HG03439 (cell line): ENCODE measurements around the gene ROR1.
"Not testable (repeated sequence)": the region's sequence is repeated elsewhere in the genome, so short reads cannot be mapped to it uniquely, and the experiment has no call there.

Experiments used
- ATAC-seq: cut with Tn5 transposase; IDR thresholded peaks from one replicate; pipeline ENCODE4 v1.9.1; 2021; ENCODE audit warnings: mild to moderate bottlenecking, moderate library complexity; ENCODE audit not compliant: unreplicated experiment

ROR1 gene

DNA sequence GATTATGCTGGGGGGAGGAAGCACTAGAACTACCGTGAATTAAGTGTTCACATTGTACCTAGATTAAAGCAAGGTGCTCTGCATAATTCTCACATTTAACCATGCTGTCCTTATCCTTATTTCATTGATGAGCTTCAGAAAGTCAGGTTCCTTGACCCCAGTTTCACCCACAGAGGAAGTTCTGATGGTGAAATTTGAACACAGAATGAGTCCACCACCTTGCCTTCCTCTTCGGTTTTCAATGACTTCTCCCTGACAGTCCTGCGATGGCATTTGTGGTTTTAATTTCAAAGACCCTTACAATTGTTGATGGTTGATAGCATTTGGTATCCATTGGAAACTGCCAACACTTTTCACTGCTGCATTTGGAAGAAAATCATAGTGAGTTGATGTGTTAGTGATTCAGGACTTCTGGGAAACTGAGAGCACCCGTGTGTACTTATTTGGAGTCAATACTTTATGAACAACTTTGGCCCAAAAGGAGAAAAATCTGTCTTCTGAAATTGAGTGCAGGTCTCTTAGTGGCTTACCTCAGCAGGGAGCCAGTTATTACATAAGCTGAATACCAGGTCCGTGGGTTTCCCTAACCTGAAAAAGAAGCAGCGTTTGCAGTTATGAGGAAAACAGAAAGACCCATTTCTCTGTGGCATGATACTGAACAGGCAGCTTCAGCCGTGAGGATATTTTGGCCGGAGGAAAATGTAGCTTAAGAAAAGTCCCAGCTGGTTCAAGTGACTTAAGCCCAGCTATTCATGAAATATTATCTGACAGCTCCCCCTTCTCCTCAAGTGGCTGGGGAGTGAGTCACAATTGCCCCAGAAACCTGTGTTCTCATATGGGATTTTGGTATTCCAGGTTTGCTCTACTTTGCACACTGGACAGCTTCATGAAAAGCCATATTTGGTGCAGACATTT, 47.5 kb downstream of the ROR1 start:
- no peak for ATAC-seq

DNA sequence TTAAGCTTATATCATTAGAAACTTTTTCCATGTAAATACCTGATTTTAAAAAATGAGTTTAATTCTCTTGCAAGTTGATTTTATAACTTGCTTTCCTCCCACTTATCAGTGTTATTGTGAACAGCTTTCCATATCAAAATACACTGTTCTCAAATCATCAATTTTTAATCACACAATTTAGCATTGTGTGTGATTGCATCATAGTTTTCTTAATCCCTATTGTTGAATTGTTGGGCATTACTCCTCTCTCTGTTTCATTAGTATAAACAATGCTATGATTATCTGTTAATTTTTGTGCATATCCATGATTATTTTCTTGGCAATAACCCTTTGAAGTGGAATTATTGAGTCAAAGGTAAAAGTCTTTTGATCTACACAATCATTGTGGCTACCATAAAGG, 48.7 kb downstream of the ROR1 start:
- ATAC-seq: no peak

DNA sequence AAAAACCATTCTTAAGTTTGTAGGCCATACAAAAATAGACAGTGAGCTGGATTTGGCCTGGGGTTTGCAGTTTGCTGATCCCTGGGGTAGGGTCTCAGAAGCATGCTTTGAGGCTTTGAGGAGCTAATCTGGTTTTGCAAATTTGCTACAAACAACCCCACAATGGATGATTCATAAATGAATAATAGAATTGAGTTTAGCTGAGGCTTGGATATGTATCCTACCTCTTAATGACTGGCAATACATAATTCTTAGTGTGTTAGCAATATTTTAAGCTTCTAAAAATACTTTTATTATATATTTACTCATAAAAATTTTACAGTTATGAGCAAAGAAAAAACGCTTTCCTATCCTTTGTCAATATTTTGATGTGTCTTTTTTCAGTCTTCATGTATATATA, 50.6 kb downstream of the ROR1 start:
- ATAC-seq: no peak

DNA sequence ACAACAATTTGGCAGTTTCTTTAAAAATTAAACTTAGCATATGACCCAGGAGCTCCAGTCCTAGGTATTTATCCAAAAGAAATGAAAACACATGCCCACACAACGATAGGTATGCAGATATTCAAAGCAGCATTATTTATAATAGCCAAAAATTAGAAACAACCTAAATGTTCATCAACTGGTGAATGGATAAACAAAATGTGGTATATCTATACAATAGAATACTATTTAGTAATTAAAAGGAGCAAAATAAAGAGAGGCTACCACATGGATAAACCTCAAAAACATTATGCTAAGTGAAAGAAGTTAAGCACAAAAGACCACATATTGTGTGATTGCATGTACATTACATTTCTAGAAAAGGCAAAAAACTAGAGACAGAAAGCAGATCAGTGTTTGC, 51.3 kb downstream of the ROR1 start:
- ATAC-seq: no peak

DNA sequence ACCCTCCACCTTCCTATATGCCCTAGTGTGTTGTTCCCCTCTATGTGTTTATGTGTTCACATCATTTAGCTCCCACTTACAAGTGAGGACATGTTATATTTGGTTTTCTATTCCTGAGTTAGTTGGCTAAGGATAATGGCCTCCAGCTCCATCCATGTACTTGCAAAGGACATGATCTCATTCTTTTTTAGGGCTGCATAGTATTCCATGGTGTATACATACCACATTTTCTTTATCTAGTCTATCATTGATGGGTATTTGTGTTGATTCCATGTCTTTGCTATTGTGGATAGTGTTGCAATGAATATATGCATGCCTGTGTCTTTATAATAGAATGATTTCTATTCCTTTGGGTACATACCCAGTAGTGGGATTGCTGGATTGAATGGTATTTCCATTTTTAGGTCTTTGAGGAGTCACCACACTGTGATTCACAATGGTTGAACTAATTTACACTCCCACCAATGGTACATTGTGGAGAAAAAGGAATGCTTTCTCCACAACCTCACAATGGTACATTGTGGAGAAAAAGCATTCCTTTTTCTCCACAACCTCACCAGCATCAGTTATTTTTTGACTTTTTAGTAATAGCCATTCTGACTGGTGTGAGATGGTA, 52.5 kb downstream of the ROR1 start:
- not testable (repeated sequence) for ATAC-seq

DNA sequence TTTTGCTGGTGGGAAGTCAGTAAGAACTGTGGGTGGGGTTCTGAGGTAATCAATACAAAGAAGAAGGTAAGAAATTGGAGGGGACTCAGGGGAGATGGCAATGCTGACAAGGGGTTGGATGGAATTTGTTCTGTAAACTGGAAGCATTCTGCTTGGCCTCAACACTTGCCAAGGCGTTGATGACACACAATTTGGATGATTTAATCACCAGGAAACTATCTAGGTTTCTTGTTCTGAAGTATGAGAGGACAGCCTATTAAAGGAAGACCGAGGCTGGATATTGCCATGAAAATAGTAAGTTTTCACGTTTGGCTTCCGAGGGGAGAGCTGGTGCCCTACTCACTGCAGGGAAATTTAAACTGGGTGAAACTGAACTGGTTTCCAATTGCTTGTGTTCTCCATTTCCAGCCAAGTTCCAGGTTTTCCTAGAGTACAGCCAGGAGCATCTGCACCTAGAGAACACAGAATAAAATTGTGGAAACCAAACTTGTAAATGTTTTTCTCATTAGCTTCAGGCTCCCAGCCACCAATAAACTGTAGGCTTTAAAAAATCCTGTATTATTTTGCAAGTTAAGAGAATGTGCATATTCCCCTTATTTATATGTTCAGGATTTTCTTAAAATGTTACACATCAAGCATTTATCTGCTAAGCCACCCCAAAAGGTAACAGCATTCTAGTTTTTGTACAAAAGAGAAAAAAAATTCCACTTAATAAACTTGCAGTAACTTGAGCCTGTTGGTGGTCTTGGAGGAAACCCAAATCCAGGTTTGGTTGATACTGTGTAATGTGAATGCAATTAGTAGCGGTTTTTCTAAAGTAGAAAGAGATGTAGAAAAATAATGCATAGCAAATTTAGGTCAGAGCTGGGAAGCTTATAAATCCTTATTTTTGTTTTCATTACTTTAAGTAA, 53.8 kb downstream of the ROR1 start:
- no peak for ATAC-seq

DNA sequence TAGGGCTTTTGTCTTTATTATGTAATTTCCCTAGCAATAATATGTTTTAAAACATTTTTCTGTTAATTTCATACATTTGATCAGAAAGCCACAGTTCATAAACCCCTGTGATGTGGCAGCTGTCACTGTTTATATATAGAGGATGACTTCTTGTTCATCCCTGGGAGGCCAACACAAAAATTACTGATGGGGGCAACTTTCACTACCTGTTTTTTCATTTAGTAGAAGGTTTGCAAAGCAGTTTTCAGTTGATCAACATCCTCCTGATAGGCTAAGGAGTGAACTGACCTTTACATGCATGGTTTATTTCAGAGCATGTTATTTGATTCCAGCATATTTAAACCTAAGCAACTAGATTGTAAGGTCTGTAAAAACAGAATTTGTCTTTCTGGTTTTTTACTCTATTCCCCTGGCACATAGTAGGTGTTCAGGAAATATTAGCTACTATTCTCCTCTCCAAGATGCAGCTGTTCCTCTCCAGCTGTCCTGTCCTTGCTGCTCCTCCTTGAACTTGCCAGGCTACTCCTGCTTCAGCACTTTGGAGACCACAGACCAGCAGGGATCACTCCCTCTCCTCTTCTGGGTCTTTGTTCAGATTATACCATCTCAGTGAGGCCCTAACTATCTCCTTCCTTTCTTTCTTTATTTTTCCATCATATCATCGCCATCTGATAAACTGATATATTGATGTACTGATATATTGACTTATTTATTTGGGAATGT, 54.7 kb downstream of the ROR1 start:
- no peak for ATAC-seq

DNA sequence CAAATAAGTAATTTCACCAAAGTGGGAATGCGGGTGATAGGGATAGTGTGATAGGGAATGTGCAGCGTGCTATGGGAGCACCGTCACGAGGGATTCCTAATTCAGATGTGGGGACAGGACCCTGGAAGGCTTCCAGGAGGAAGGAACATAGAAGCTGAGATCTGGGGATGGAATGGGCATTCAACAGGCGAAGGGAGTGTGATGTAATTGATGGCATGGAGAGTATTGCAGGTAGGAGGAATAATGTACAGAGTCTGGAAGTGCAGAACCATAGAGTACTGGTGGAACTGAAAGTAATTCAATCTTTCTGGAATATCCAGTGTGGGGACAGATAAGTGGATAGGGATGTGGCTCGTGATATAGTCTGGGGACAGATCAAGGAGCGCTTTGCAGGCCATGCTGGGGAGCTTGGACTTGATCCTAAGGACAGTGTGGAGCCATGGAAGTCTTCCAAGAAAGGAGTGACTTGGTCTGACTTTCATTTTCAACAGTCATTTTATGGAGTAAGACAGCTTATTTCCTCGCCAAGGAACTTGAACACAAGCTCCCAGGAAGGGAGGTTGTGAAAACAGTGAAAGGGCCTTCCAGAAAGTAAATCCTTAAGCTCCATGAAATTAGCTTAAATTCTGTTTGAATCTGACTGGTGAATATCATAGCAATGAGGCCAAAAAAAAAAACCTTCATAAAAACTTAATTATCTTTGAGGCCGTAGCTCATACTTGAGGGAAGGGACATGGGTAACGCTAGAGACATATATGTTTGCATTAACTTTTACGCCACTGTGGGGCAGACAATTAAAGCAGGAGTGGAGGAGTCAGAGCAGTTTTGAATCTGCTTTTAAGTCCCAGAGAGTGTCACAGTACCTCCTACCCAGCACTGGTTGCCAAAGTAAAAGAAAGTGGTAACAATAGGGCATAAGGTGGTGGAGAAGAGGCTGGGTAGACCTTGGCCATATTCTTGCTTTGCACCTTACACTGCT, 55.8 kb downstream of the ROR1 start:
- no peak for ATAC-seq

DNA sequence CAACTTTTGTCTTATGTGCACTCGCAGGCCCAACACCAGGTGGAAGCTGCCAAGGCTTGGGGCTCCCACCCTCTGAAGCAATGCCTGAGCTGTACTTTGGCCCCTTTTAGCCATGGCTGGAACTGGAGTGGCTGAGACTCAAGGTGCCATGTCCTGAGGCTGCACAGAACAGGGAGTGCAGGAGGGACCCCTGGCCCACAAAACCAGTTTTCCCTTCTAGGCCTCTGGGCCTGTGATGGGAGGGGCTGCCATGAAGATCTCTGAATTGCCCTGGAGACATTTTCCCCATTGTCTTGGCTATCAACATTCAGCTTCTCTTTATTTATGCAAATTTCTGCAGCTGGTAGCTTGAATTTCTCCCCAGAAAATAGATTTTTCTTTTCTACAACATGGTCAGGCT, 57.6 kb downstream of the ROR1 start:
- ATAC-seq: no peak

DNA sequence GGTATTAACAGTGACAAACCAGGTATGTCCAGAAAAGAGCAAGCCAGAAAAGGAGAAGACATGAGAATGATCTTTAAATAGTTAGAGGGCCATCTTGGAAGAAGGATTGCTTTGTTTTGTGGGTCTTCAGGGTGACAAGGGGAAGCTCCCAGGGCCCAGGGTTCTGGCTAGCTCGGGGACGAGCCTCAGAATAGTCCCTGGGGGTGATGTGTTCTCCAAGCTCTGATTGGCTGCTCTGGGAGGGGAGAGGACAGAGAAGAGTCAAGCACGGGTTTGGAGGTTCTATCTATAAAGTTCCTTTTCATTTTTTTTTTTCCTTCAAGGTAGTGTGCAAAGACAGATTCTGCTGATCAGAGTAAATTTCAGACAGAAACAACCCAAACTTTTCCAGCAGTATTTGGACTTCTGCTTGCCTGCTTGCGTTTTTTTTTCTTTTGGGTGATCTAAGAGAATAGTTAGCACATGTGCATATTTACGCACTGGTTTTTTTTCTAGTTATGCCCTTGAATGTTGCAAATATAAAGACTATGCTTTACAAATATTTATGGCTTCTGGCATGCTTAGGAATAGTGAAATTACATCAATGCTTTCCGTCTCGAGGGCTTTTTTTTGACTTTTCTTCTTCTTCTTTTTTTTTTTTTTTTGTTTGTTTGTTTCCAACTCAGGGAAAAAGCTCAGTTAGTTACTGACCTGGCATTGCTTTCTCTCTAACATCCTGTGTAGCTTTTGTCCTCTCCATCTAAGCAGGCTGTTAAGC, 59.7 kb downstream of the ROR1 start:
- no peak for ATAC-seq

DNA sequence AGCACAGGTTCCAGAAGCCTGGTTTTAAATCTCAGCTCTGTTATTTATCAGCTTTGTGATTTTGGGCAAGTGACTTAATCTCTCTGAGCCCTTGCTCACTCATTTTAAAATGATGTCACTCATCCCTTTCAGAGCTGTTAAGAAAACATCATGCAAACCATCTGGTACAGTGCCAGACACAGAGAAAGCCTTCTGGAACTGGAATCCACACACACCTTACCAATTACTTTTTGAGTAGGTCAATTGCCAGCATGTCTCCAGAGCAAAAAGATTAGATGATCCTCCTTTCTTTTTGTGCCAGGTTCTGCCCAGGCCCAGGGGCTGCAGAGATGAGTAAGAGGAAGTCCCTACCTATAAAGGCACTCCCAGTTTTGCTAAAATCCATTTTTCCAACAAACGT, 61.3 kb downstream of the ROR1 start:
- no peak for ATAC-seq

DNA sequence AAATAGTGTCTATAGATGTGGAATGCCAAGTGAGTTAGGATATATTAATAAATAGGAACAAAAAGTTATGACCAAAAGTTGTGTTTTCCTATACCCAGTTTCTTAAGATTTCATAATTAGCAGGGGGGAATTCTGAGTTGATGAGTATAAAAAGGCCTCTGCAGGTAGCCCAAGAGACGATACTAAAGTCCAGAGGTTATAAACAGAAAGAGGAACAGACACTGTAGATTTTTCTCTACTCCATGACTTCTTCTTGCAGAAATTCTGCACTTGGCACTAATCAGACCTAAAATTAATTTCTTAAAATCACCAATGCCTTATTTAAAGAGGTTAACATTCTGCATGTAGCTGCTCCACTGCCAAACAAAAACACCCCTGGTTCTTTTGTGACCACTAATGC, 62.6 kb downstream of the ROR1 start:
- ATAC-seq: no peak

DNA sequence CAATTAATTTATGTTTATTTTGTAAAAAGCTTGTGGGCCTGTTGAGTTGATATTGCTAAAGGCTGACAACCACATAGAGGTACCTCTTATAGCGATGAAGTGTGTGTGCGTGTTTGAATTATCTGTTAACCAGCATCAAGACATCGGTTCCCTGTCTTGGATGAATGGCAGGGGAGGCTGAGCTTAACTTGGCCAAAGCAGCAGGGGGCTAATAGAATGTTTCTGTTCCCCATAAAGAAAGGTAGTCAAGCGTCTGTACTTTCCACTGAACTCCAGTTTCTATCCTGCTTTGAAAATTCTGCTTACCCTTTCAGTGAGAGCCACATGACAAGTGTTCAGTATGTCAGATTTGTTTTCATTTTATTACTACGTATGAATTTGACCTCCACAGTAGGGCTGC, 63.0 kb downstream of the ROR1 start:
- no peak for ATAC-seq

DNA sequence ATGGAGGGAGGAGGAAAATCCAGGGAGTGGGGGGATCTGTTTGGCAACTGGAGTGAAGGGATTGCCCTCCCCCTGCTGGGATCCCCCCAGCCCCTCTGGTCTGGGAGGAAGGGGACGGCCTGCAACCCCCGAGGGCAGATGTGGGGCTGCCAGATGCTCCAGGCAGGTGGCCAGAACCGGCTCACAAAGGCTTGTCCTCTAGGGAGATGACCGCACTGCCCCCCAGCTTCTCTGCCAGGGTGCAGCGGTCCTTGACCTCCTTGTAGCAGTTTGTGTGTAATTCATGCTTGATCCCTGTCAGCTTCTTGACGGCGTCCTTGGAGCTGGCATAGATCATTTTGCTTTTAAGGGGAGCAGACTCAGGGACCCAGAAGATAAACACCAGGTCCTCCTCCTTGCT, 69.2 kb downstream of the ROR1 start:
- no peak for ATAC-seq

DNA sequence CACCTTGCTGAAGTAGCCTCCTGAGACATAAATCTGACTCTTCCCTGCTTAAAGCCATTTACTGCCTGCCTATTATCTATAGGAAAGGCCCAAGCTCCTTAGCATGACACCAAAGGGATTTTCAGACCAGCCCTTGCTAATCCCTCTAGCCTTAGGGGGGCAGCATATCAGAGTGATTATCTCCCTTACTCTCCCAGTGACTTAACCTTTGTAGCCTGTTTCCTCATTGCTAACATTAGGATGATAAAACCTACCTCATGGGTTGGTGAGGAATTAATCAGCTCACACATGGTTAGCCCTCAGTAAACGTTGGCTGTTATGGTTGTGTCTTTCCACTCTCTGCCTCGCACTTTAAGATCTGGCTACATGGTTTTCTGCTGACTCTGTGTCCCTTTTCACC, 70.1 kb downstream of the ROR1 start:
- no peak for ATAC-seq

DNA sequence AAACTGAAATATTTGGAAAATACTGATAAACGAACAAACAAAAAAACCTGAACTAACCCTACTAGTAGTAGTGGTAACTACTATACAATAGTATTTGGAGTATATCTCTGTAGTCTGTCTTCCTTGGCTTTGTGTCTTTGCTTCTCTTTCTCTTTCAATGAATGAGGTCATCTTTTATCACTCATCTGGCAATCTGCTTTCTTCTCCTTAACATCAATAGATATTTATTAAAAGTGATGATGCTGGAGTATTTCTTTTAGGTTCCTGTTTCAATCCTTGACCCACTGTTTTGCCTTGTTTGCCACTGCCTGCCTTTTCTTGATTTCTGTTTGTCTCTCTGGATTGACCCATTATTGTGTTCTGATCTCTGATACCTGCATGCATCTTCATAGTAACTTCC, 71.5 kb downstream of the ROR1 start:
- ATAC-seq: no peak

DNA sequence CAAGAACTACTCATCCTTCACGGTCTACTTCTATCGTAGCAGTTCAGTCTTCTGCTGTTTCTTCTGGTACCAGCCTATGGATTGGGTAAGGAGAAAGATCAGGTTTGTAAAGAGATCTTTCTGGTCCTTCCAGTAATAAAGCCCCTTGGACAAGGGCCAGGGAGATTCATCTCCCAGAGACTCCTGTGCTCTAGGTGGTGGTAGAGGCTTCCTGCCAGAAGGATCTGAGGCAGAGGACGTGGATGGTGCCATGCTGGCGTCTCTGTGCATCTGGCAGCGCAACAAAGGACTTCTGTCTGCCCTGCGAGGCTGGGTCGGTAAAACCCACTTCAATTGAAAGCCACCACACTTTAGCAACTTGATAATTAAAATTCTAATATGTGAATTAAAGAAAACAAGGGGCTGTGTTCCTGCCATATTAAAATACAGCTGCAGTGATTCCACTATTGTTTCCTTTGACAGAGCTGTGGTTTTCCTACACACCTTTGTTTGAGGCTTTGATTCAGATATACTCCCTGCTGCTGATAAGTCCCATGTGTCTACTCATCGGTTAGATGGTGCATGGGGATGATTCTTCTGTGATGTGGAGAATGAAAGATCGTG, 73.6 kb downstream of the ROR1 start:
- no peak for ATAC-seq

DNA sequence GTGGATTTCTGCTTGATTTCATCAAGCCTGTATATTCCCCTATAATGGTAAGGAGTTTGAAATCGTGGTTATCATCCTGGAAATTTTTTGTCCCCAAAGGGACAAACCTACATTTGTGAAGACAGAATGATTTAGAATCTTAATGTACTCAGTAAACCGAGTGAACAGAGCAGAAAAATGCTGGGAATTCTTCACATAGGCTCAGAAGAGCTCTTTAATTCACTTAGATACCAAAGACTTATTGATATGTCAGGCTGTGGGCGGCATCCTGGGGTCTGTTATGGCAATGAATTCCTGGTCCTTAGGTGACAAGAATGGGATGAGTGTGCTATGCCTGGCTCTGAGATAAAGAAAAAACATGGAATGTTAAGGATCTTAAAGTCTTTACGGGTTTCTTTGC, 74.9 kb downstream of the ROR1 start:
- ATAC-seq: no peak

DNA sequence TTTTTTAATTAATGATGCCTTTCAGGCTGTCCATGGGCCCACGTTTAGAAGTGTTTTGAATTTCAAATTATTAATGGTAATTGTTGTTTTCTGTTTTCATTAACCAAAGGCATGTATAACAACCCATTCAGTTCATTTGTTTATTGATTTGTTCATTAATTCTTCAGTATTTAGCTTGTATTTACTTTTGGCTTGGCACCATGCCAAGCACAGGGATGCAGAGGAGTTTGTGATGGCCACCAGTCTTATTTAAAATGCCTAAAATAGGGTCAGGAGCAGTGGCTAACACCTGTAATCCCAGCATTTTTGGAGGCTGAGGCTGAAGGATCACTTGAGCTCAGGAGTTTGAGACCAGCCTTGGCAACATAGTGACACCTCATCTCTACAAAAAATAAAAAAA, 75.3 kb downstream of the ROR1 start:
- ATAC-seq: no peak
